HG02885 (cell line): ENCODE data around the gene FOXD3.

Experiments
- ATAC-seq: cut with Tn5 transposase; IDR thresholded peaks from one replicate; pipeline ENCODE4 v1.9.1; 2021; ENCODE audit warnings: mild to moderate bottlenecking; ENCODE audit not compliant: unreplicated experiment, poor library complexity

The FOXD3 gene

GRCh38 chr1:63322114-63322943, at the start of gene FOXD3:
Gene FOXD3, plus strand, starts transcription at chr1:63322567. Its CDS starts 492 bp downstream, at chr1:63323059.
- peak; percentile 41 for ATAC-seq

GRCh38 chr1:63272811-63273210, 49.6 kb upstream of the FOXD3 start:
- ATAC-seq, result no peak

GRCh38 chr1:63274371-63274770, 48.0 kb upstream of the FOXD3 start:
- ATAC-seq, result no peak

GRCh38 chr1:63274979-63275378, 47.4 kb upstream of the FOXD3 start:
- ATAC-seq, result no peak

GRCh38 chr1:63276624-63277023, 45.7 kb upstream of the FOXD3 start:
- ATAC-seq, result no peak

GRCh38 chr1:63277195-63278192, 44.9 kb upstream of the FOXD3 start:
- no peak for ATAC-seq

- ATAC-seq, result no peak
Measured at GRCh38 chr1:63281753-63282152, 40.6 kb upstream of the FOXD3 start.

- ATAC-seq, result no peak
Measured at GRCh38 chr1:63289135-63289534, 33.2 kb upstream of the FOXD3 start.

- ATAC-seq, result no peak
Measured at GRCh38 chr1:63294803-63295594, 27.4 kb upstream of the FOXD3 start.

- no peak for ATAC-seq
Measured at GRCh38 chr1:63304410-63304809, 18.0 kb upstream of the FOXD3 start.

GRCh38 chr1:63305043-63305442, 17.3 kb upstream of the FOXD3 start:
- ATAC-seq, result no peak

- no peak for ATAC-seq
Measured at GRCh38 chr1:63307196-63307794, 15.1 kb upstream of the FOXD3 start.

GRCh38 chr1:63316598-63316983, 5.8 kb upstream of the FOXD3 start:
- no peak for ATAC-seq

GRCh38 chr1:63316984-63317816, 5.2 kb upstream of the FOXD3 start:
- ATAC-seq, result peak; percentile 79

GRCh38 chr1:63317817-63318152, 4.6 kb upstream of the FOXD3 start:
- no peak for ATAC-seq

- ATAC-seq, result no peak
Measured at GRCh38 chr1:63318201-63318979, 4.0 kb upstream of the FOXD3 start.

- ATAC-seq, result no peak
Measured at GRCh38 chr1:63319046-63320021, 3.0 kb upstream of the FOXD3 start.
